A549 treated with GW870086 at 1 μM for 4 hours (cell line): Measurements from ENCODE around the gene ARFIP1. TPM values are rescaled to one million over a fixed set of nuclear protein-coding genes. Genes with fewer than 3 reads are reported as not detected.

ENCODE experiments used
- total RNA-seq: library from RNA; stranded (reverse); fragments of 200-300 nt; extraction: Qiagen RNA extraction; gene quantifications from 5 replicates; pipeline ENCODE4 v1.2.3, GENCODE V29; 2022; ENCODE audit warnings: low read depth

ARFIP1 gene, protein sequence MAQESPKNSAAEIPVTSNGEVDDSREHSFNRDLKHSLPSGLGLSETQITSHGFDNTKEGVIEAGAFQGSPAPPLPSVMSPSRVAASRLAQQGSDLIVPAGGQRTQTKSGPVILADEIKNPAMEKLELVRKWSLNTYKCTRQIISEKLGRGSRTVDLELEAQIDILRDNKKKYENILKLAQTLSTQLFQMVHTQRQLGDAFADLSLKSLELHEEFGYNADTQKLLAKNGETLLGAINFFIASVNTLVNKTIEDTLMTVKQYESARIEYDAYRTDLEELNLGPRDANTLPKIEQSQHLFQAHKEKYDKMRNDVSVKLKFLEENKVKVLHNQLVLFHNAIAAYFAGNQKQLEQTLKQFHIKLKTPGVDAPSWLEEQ
- total RNA-seq = 12.6 to 17.3 TPM (median 15.9 TPM) in 5 replicates

DNA sequence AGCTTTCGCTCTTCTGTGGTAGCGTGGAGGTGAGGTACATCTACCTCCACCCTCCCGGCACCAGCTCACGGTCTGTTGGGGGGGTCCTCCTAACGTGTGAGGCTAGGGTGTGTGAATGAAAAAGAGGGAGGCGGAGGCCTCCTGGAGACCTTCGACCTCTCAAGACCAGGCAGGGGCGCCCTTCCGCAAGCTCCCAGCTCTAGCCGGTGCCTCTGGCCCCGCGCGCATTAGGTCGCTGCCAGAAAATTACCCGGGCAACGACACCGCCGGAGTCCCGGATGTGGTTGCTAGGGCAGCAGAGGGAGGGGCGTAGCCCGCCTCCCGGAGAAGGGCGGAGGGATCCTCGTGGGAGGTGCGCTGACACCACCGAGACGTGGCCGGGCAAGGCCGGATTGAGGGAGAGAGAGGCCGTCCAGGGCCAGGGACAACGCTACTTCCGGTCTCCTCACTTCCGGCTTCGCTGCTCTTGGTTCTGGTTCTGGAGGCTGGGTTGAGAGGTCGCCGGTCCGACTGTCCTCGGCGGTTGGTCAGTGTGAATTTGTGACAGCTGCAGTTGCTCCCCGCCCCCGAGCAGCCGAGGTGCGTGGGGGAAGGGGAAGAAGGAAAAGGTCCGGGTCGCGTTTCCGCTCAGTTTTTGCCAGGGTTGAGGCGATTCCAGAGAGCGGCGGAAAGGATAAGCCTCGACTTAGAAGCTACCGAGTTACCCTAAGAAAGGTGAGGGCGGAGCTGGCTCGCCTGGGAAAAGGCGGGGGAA is at the start of gene ARFIP1, which contains the start of gene TIGD4:
Gene ARFIP1 (plus strand): TSS at position 442 of the 754 bp plus-strand sequence. CDS start 49,680 bp downstream, outside the sequence.
Gene TIGD4 (minus strand): TSS at position 218 of the 754 bp plus-strand sequence. CDS start 8,726 bp downstream, outside the sequence.

DNA sequence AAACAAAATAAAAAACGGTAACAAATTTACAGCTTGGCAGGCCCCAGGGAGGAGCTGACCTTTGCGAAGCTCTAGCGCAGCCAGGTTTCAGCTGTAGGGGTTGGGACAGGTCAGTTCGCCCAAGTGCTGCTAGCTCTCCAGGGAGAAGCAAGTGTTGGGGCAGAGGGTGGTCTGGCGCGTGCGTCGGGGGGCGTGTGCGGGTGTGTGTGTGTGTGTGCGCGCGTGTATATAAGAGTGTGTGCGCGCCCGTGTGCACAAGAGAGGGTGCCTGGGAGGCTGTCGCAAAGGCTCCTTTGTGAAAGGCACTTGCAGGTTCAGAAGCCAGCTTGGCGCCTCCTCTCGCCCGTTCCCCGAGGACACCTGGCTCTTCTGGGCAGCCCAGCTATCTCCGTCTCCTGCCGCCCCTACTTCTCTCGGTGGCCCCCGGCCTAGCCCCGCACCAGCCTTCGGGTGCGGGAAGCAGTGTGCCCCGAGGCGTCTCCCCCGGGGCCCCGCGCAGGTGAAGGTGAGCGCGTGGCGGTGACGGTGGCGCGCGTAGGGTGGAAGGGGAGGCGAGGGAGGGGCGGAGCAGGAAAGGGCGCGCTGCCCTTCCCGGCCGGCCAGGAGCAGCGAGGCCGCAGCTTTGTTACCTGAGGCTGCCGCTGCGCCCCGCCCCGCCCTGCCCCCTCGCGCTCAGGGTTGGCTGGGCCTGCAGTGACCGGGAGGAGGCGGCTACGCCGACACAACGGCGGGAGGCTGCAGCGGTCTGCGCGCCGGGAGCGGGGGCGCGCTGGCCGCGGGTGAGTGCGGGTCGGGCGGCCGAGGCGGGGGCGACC is 156.1 kb downstream of the ARFIP1 start, which contains the start of gene FHDC1:
Gene FHDC1 (plus strand): TSS at position 693 of the 815 bp plus-strand sequence. CDS start 6,735 bp downstream, outside the sequence.

Other genes with a start within 250 kb of the ARFIP1 start
- 5.3 to 7.6 TPM (median 6.6 TPM) in 5 replicates for gene FBXW7, start 243.9 kb upstream of the ARFIP1 start, total RNA-seq
- 0.02 to 0.13 TPM (median 0.05 TPM) in 4 of 5 replicates, not detected in the other for gene TMEM154, start 100.0 kb upstream of the ARFIP1 start, total RNA-seq
- 0.13 to 0.24 TPM (median 0.16 TPM) in 4 of 5 replicates, not detected in the other for gene TIGD4, start 224 bp upstream of the ARFIP1 start, total RNA-seq
- 0.64 to 0.71 TPM (median 0.69 TPM) in 5 replicates for gene FHDC1, start 156.4 kb downstream of the ARFIP1 start, total RNA-seq